Posterior cingulate gyrus (tissue), 11 donors: Measurements from ENCODE around the gene LRRC8A.
"Not testable (repeated sequence)": the region's sequence is repeated elsewhere in the genome, so short reads cannot be mapped to it uniquely, and the experiment has no call there.

Experiments
- DNase-seq, 10 donors: peaks; one replicate each; pipeline versions ENCODE4 v3.0.0 to v3.0.0-alpha.2; 2020 to 2021; ENCODE audit warnings: mixed read lengths in 3 of 10
- intact Hi-C: fragments of 100-400 bp; cut with DNase I; formaldehyde crosslinking; loops from one replicate; pipeline ENCODE4 v1.15.1; 2023

The LRRC8A gene

DNA sequence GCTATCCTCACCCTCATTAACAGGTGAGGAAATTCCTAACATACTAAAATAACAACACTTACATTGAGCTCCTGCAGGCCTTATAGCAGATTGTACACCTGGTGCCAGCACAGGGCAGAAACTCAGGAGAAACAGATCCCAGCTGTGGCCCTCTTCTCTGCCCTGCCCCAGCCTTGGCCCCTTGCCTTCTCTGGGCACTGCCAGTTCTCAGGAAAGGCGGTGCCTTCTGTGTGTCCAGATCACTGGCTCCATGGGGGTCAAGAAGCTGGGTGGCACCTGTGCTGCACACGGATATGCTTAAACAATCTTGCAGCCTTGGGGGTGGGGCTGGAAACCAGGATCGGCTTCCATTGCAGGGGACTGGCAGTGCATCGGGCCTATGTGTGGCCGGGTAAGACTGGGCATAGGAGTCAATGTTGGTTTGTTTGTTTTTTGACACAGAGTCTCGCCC, 19.5 kb upstream of the LRRC8A start:
- DNase-seq = peak in 4 of 10 donors; percentile 24 to 82 (median 62)
- intact Hi-C loops = no loop called here

DNA sequence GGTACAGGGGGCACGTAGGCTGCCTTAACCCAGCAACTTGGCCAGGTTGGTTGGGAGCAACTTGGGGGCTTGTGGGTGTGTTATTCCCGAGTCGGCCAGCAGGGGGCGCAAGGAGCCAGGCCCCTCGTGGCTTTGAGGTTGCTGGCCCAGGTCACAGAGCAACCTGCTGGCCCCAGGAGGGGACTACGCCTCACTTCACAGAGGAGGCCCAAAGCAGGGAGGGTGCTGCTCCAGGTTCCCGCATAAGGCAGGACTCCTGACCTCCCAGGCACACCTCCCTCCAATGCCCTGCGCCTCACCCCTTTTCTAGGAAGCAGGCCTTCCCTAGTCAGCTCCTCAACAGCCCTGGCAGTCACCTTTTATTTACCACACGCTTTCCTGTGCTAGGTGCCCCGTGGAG, 18.3 kb upstream of the LRRC8A start:
- intact Hi-C loops = no loop called here

DNA sequence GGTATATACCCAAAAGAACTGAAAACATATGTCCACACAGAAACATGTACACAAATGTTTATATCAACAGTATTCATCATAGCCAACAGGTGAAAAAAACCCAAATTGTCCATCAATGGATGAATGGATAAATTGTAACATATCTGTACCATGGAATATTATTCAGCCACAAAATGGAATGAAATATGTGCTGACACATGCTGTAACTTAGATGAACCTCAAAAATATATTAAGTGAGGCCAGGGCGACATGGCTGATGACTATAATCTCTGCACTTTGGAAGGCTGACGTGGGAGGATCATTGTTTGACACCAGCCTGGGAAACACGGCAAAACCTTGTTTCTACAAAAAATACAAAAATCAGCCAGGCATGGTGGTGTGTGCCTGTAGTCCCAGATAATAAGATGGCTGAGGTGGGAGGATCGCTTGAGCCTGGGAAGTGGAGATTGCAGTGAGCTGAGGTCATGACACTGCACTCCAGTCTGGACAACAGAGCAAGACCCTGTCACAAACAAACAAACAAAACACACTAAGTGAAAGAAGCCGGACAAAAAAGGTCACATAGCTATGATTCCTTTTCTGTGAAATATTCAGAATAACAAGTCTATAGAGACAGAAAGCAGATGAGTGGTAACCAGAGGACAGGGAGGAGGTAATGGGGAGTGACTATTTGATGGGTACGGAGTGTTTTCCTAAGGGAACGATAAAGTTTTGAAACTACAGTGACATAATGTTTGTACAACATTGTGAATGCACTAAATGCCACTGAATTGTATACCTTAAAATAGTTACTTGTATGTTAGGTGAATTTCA, 11.6 kb upstream of the LRRC8A start:
- DNase-seq = no peak
- intact Hi-C loops = no loop called here

More for the DNA sequence above, 18.3 kb upstream of the LRRC8A start:
- peak in 9 of 10 donors; percentile 37 to 93 (median 70) for DNase-seq

DNA sequence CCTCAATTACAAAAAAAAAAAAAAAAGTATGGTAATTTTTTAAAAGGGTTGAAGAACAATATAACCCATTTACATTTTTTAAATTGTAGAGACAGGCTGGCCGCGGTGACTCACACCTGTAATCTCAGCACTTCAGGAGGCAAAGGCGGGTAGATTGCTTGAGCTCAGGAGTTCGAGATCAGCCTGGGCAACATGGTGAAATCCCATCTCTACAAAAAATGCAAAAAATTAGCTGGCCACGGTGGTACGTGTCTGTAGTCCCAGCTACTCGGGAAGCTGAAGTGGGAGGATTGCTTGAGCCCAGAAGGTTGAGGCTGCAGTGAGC, 11.0 kb upstream of the LRRC8A start:
- intact Hi-C loops = not testable (repeated sequence)
- peak in 1 of 10 donors; percentile 44 for DNase-seq

DNA sequence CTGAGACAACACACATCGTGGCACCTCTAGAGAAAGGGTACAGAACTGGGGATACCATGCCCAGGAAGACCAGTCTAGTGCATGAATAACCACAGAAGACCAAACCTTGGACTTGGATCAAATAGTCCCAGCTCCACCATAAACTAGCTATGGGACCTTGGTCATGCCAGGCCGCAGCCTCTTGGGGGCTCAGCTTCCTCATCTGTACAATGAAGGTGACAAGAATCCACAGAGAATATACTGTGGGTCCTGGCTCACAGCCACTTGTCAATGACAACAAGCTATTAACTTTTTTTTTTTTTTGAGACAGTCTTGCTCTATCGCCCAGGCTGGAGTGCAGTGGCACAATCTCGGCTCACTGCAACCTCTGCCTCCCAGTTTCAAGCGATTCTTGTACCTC, 4.1 kb upstream of the LRRC8A start:
- peak in 1 of 10 donors; percentile 43 for DNase-seq
- intact Hi-C loops = no loop called here

DNA sequence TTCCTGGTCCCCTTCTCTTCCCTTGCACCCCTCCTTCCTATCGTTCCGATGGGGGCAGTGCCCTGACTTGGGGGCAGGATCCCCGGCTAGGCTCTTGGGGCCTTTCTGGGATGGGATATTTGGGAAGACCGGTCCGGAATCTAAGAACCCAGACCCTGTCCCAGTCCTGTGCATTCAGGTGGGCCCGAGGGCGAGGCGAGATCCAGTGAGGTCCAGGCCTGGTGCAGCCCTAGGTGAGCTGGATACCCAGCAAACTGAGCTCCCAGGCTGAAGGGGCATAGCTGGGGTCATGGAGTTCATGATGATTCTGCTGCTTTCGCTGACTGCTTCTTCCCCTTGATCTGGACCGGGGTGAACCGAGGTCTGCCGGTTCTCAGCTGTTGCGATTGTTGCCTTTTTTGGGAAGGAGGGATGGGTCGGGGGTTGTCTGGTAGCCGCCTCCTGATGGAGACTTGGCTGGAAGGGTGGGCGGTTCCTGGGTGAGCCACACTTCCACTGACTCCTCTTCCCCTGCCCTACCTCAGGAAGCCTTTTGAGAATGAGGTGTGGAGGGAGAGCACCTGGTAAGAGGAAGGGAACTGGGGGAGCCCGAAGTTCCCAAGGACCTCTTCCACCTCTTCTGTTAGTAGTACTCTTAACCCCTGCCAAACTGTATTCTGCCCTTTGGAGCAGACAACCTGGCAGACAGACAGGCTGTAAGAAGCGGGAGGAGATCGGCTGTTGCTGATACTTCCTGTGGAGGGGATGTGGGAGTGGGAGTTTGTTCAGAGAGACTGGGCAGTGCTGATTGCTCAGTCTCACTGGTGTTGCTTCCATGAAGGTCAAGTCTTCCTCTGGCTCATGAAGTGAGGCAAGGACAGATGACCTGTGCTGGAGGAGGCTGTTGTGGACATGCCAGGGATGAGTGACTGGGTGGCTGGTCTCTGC, 1.0 kb downstream of the LRRC8A start:
- DNase-seq = no peak

DNA sequence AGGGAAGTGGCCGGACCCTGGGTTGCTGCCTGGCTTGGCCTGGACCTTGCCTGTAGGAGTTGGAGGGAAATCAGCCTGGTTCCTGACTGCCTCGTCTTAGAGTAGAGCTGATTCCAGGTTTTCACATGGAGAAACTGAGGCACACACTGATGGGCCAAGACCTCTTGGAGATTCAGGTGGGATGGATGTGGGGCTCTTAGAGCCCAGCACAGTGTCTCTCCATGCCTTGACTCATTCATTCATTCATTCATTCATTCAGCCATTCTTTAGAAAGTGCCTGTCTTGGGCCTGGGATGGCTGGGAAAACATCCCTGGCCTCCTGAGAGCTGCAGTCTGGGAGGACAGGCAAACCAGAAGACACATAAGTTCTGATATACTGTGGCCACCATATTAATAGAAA, 2.2 kb downstream of the LRRC8A start:
- no peak for DNase-seq
- intact Hi-C loops = loop anchor here (5.0 kb wide), 1 partner anchor 38 kb away; the partner anchor contains the start of gene PHYHD1

More for the DNA sequence above, 1.0 kb downstream of the LRRC8A start:
- intact Hi-C loops = loop anchor here (5.0 kb wide), 1 partner anchor 39 kb away; the partner anchor contains the start of gene PHYHD1

DNA sequence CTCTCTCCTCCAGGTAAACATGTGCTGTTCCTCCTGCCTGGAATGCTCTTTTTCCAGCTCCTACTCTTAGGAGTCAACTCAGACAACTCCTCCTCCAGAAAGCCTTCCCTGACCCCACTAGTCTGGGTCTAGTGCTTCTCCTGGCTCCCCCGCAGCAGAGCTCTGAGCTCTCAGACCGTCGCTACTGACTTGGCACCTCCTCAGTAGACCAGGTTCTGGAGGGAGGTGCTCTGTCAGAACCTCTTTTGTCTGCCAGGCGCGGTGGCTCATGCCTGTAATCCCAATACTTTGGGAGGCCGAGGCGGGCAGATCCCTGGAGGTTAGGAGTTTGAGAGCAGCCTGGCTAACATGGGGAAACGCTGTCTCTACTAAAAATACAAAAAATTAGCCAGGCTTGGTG, 3.4 kb downstream of the LRRC8A start:
- no peak for DNase-seq
- intact Hi-C loops = no loop called here

DNA sequence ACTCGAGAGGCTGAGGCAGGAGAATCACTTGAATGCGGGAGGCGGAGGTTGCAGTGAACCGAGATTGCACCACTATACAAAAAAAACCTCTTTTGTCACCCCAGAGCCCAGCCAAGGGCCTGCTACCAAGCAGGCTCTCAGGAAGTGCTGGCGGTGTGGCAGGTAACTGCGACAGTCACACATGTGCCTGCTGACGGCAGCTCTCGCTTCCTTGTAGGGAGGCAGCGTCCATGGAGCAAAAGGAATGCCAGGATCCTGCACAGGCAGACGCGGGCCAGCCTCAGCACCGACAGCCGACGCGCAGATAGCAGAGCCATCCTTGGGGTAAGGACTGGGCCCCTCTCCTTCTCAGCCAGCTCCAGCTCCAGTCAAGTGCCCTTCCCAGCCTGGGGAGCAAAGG, 3.9 kb downstream of the LRRC8A start:
- intact Hi-C loops = no loop called here
- DNase-seq = no peak

DNA sequence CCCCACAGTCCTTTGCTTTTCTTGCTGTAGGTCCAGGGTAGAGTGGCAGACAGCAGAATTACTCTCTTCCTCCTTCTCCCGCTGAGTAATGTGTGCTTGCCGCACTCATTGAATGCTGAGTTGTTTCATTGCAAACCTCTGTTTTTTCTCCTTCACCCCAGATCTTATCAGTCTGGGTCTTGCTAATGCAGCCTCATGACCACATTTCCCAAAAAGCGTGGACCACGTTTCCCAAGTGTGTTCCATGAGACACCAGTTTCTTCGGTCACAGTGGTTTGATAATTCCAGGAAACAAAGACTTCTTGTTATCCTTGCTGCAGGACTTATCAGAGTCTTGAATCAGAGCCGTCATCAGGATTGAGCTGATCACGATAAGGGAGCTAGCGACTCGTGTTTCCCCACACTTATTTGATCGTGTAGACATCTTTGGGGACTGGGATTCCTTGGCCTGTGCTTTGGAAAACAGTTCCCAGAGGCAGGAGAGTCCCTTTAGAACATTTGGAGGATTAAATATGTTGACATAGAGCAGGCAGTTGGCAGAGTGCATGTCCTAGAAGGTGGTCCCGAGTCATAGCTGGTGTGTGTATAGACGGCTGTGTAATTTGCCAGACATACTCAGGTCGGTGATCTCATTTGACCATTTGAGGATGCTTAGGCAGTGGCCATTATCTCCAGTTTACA, 4.4 kb downstream of the LRRC8A start:
- intact Hi-C loops = no loop called here
- DNase-seq = no peak

DNA sequence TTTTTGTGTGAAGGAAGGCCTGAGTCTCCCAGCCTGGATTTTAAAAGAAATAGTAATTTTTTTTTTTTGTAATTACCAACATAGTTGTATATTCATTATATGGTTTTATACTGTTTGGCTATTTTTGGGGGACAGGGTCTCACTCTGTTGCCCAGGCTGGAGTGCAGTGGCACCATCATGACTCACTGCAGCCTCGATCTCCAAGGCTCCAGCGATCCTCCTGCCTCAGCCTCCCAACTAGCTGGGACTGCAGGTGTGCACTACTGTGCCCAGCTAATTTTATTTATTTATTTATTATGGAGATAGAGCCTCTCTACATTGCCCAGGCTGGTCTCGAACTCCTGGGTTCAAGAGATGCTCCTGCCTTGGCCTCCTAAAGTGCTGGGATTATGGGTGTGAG, 5.1 kb downstream of the LRRC8A start:
- intact Hi-C loops = no loop called here
- no peak for DNase-seq

DNA sequence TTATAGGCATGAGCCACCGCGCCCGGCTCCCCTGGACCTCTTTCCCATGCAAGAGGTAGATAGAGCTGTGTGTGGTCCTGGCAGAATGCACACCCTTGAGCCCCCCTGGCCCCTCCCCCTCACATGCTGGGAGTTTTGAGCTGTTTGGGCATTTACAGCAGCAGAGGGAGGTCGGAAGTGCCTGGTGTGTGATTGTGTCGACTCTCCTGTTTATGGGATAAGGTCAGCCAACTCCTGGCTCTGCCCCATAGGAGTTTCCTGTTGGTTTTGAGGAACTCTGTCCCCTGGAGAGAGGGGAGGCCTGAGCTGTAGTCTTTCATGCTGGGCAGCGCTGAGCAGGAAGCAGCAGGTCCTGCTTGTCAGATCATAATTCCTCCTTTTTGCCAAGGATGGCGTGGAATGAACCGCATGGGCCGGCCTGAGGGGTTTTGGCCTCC, 6.0 kb downstream of the LRRC8A start:
- intact Hi-C loops = no loop called here
- DNase-seq = no peak

DNA sequence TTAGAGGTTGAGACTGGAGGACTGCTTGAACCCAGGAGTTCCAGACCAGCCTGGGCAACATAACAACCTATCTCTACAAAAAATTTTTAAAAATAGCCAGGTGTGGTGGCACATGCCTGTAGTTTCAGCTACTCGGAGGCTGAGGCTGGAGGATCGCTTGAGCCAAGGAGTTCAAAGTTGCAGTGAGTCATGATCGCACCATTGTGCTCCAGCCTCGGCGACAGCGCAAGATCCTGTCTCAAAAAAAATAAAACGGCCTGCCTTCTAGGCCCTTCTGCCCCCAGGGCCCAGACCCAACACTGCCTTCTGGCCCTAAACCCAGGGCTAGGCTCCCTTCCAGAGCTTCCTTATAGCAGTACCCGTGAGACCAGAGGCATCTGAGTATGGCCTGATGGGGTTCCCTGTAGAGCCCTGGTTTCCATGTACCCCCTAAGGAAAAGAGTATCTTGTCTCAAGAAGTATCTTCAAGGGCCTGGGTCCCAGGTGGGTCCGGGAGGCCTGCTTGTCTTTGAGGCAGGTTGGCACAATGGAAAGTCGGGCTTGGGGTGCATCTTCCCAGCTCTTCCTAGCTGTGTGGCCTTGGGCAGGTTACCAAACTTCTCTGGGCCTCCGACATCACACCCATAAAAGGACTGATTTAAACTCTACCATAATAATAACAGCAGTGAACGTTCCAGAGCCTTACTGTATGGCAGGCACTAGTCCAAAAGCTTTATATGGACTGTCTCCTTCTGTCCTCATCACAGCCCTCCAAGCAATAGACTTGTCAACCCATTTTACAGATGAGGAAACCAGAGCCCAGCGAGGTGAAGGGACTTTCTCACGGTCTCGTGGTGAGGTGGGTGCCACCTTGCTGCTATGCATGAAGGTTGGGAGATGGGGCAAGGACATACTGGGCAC, 9.6 kb downstream of the LRRC8A start:
- DNase-seq = no peak
- intact Hi-C loops = no loop called here

DNA sequence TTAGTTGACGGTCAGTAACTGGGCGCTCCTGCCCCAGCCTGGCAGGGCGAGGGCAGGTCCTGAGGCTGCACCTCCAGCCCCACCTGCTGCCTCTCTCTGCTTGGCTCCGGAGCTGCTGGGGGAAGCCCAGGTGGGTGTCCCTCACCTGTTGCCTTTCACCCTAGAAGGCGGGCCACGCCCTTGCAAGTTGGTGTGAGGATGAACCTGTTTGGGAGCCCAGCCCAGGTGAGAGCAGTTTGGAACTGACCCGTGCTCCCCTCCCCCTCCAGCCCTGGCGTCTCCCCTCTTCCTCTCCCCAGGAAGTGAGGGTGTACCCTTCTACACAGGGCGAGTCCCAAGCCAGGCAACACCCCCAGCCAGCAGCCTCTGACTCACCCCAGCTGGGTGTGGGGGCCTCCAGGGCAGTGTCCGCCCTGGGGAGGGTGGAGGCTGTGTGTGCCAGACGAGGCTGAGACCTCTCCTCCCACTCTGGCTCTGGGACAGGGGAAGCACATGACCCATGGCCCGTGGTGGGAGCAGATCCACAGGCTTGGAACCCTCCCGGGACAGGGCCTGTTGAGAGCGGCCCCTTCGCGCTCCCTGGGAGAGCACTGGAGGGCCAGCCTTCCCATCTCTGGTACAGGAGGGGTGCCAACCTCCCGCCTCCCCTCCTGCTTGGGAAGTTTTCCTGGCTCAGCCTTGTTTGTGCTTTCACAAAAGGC, 10.4 kb downstream of the LRRC8A start:
- peak; percentile 75 to 98 (median 91) for DNase-seq
- intact Hi-C loops = no loop called here

DNA sequence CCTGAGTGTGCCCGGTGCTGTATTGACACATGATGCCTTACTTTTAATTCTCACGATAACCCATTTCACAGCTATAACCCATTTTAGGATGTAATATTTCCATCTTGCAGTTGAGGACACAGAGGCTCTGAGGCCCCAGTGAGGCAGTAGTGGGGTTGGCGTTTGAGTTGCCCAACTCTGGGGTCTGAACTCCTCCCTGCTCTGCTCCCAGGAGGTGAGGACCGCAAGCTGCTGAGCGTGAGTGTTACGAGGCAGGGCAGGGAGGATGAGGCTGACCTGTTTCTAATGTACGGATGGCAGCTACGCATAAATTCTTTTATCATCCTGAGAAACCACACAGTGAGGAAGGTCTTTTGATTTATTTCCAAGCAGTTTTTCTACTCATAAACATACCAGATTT, 11.4 kb downstream of the LRRC8A start:
- DNase-seq = peak in 1 of 10 donors; percentile 69
- intact Hi-C loops = no loop called here

DNA sequence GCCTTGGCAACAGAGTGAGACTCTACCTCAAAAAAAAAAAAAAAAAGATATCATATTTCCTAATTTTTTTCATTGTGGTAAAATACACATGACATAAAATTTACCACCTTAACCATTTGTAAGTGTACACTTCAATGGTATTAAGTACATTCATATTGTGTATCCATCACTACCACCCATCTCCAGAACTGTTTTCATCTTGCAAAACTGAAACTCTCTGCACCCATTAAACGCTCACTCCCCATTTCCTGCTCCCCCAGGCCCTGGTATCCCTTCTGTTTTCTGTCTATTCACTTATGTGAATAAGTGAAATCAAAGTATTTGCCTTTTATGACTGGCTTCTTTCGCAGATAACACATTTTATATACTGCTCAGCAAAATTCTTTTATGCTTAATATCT, 12.8 kb downstream of the LRRC8A start:
- intact Hi-C loops = no loop called here
- DNase-seq = no peak

DNA sequence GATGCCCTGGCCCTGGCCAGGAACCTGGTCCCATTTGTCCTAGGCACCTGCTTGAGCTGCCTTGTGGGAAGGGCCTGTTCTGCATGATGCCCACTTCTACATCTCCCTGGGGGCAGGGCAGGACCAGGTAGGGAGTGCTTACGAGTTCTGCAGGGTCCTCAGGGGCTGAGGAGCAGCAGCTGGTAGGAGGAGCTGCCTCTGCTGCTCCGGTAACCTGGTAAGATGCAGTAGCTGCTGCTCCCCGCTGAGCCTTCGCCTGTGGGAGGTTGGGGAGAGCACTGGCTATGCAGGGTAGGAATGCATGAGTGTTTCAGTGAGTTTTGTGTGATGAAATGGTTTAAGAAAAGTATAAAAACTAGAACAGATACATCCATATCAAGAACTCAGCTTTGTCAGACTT, 13.6 kb downstream of the LRRC8A start:
- intact Hi-C loops = no loop called here
- DNase-seq = peak in 1 of 10 donors; percentile 92

DNA sequence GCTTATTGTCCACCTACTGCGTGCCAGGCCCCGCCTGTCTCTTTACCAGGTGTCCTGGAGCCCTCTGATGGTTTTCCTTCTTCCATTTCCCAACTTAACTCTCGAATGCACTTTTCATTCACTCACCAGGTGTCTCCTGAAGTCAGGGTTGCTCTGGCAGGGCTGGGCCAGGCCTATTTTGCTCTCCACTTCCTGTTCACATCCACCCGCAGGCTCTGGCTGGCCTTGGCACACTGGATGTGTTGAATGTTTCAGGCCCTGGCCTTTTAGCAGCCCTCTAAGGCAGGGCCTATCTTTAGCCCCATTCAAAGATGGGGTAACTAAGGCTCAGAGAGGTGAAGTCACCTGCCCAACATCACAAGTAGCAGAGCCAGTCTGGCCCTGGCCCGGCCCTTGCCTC, 16.4 kb downstream of the LRRC8A start:
- DNase-seq = no peak
- intact Hi-C loops = no loop called here
